Endothelial cell of umbilical vein (primary cell): ENCODE measurements around the gene XPNPEP1. TPM values are rescaled to one million over a fixed set of nuclear protein-coding genes. Genes with fewer than 3 reads are reported as not detected.
A peak's percentile ranks its signal among the peaks of the same experiment; 100 is the strongest.

Experiments
- BruUV-seq: library from RNA; stranded (reverse); fragments of 400-500 nt; replicated peaks from 2 replicates; lab custom pipeline; 2021; lab: Mats Ljungman, UMichigan
- CTCF ChIA-PET: fragments of 300-600, 350-600 bp; sonication (Branson Sonifier 250); formaldehyde crosslinking; loops from one replicate; lab custom pipeline; 2021; ENCODE audit warnings: antibody characterized with exemption, inconsistent platforms; lab: Charles Lee
- POLR2A ChIA-PET: fragments of 300-600, 350-600 bp; sonication (Branson Sonifier 250); formaldehyde crosslinking; loops from one replicate; lab custom pipeline; 2021; ENCODE audit warnings: antibody characterized with exemption, inconsistent platforms; lab: Charles Lee
- DNase-seq: peaks from one replicate; pipeline ENCODE4 v3.0.0-alpha.2; 2011; ENCODE audit warnings: low read depth, low spot score
- FAIRE-seq: peaks from 2 replicates; lab custom pipeline; 2011; peaks lifted over from hg19 to GRCh38; lab: Jason Lieb, UNC
- H2AFZ ChIP-seq: 2 replicates; pipeline ENCODE4 v1.6.0; 2012; ENCODE audit warnings: low read depth, low read length, control low read depth, inconsistent platforms
- H3K27ac ChIP-seq: 2 replicates; pipeline ENCODE4 v1.5.1; 2011; ENCODE audit warnings: low read depth, mild to moderate bottlenecking, control low read depth, low read length, moderate library complexity; ENCODE audit not compliant: insufficient read depth
- H3K27me3 ChIP-seq, 2 experiments: 2 replicates each; pipeline versions ENCODE4 v1.6.0 to v1.6.1; 2011; ENCODE audit warnings: low read length in 2 of 2, mixed read lengths in 1 of 2; ENCODE audit not compliant: control insufficient read depth in 2 of 2, insufficient read depth in 2 of 2
- H3K36me3 ChIP-seq, 2 experiments: 2 replicates in 1 of 2; 3 replicates in 1 of 2; pipeline ENCODE4 v1.5.1; 2011; ENCODE audit warnings: low read length in 2 of 2, mild to moderate bottlenecking in 1 of 2, moderate library complexity in 1 of 2; ENCODE audit not compliant: control insufficient read depth in 2 of 2, insufficient read depth in 2 of 2; ENCODE audit errors: extremely low read depth in 1 of 2
- H3K4me1 ChIP-seq: 3 replicates; pipeline ENCODE4 v1.5.1; 2011; ENCODE audit warnings: mild to moderate bottlenecking, low read length; ENCODE audit not compliant: control insufficient read depth, insufficient read depth; ENCODE audit errors: extremely low read depth
- H3K4me2 ChIP-seq: 2 replicates; pipeline ENCODE4 v1.6.1; 2011; ENCODE audit warnings: low read length, control low read depth, mixed read lengths; ENCODE audit not compliant: insufficient read depth
- H3K4me3 ChIP-seq, 3 experiments: fragments of 200-600 bp in 1 of 3; sonication (generic), shearing (Covaris generic) in 1 of 3; replicated peaks in 1 of 3; 2 replicates each; pipeline ENCODE4 v1.5.1; 2011 to 2016; ENCODE audit warnings: control low read depth in 3 of 3, low read length in 3 of 3, mild to moderate bottlenecking in 2 of 3, inconsistent platforms in 1 of 3, low read depth in 1 of 3, moderate library complexity in 1 of 3; ENCODE audit not compliant: insufficient read depth in 1 of 3
- H3K79me2 ChIP-seq: 2 replicates; pipeline ENCODE4 v1.6.0; 2012; ENCODE audit warnings: low read length, inconsistent platforms; ENCODE audit not compliant: control insufficient read depth, insufficient read depth
- H3K9ac ChIP-seq: replicated peaks from 2 replicates; pipeline ENCODE3; 2011; ENCODE audit warnings: low read length, control low read depth; ENCODE audit not compliant: insufficient read depth; ENCODE audit errors: extremely low read depth
- H3K9me1 ChIP-seq: replicated peaks from 3 replicates; pipeline ENCODE4 v1.6.0; 2011; ENCODE audit warnings: mild to moderate bottlenecking, low read length; ENCODE audit not compliant: control insufficient read depth, insufficient read depth; ENCODE audit errors: extremely low read depth
- H3K9me3 ChIP-seq: replicated peaks from 2 replicates; pipeline ENCODE4 v1.5.1; 2012; ENCODE audit warnings: low read length, inconsistent platforms; ENCODE audit not compliant: control insufficient read depth, insufficient read depth
- H4K20me1 ChIP-seq: replicated peaks from 2 replicates; pipeline ENCODE3; 2011; ENCODE audit warnings: mild to moderate bottlenecking, low read length; ENCODE audit not compliant: control insufficient read depth, insufficient read depth; ENCODE audit errors: extremely low read depth
- FOS ChIP-seq: IDR thresholded peaks from 2 replicates; pipeline ENCODE4 v1.6.1; 2011; ENCODE audit warnings: mild to moderate bottlenecking, low read length, moderate library complexity, borderline replicate concordance; ENCODE audit not compliant: insufficient read depth
- GATA2 ChIP-seq: IDR thresholded peaks from 2 replicates; pipeline ENCODE4 v1.7.0; 2011; ENCODE audit warnings: low read depth, mild to moderate bottlenecking, moderate library complexity, mixed read lengths, low read length; ENCODE audit not compliant: insufficient read length, insufficient read depth
- JUN ChIP-seq: IDR thresholded peaks from 2 replicates; pipeline ENCODE4 v1.6.1; 2011; ENCODE audit warnings: borderline replicate concordance, low read depth; ENCODE audit not compliant: insufficient read length, insufficient read depth
- POLR2AphosphoS5 ChIP-seq: IDR thresholded peaks from 2 replicates; pipeline ENCODE4 v1.6.1; 2012; ENCODE audit warnings: low read depth, mild to moderate bottlenecking, control low read depth, low read length, moderate library complexity; ENCODE audit not compliant: insufficient read depth
- dilution Hi-C: fragments of 300-500 bp; cut with MboI; formaldehyde crosslinking; loops from one replicate; pipeline ENCODE4 v1.15.0; 2019; ENCODE audit warnings: low sequenced_read_pairs; ENCODE audit not compliant: extremely low pct_ligation_motif_present
- intact Hi-C: fragments of 100-400 bp; cut with micrococcal nuclease; formaldehyde crosslinking; loops from one replicate; pipeline ENCODE4 v1.10.0; 2022
- polyA plus RNA-seq, 4 experiments: library from polyadenylated mRNA; depleted of rRNA in 3 of 4; stranded (reverse) in 3 of 4; unstranded in 1 of 4; fragments of >200 nt; gene quantifications; 2 replicates each; pipeline versions ENCODE4 v1.2.1 to v1.2.3, GENCODE V29; 2011 to 2012; ENCODE audit warnings: missing spikeins in 1 of 4
- total RNA-seq: library from RNA; stranded (reverse); gene quantifications from 2 replicates; pipeline ENCODE4 v1.2.3, GENCODE V29; 2021
- TF ChIP-seq, protein P1 (sequence below), 2 donors: IDR thresholded peaks; 1 replicate in 1 of 2; 2 replicates in 1 of 2; pipeline ENCODE4 v1.5.1; 2011; ENCODE audit warnings: low read length in 2 of 2, mild to moderate bottlenecking in 2 of 2, moderate library complexity in 2 of 2, control low read depth in 1 of 2, inconsistent platforms in 1 of 2, low read depth in 1 of 2; ENCODE audit not compliant: insufficient read depth in 1 of 2; ENCODE audit errors: extremely low read depth in 1 of 2

XPNPEP1 gene
- total and polyA plus RNA-seq, 2 donors (not counting 3 experiments of a cell fraction or from before 2014, with no cell fraction given), result 81.1 to 245 TPM

DNA sequence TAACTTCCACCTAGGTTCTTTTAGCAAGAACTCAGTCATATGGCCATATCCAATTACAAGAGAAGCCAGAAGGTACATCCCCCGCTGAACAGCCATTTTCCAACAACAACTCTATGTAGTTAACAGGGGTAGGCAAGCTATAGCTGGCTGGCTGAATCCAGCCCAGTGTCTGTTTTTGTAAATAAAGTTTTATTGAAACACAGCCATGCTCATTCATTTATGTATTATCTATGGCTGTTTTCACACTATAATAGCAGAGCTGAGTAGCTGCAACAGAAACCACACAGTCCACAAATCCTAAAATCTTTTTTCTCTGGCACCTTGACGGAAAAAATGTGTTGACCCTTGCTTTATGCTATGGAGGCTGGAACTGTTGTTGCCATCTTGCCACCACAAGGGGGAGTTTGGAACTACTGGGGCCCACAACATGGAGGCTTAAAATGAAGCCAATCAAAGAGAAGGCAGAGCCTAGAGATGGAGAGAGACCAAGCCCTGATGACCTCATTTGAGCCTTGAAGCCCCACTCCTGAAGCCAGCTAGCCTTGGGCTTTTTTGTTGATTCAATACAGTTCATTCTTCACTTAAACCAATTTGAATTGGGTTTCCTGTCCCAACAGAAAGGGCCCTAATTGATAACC lies 33.3 kb upstream of the XPNPEP1 start:
- dilution Hi-C loops (no loop called here), intact Hi-C loops (loop anchor here (1.0 kb wide), 4 partner anchors 9 to 181 kb away; partner anchors contain the start of gene ADD3)
- H3K79me2 ChIP-seq, result no peaks in the 10 kb centered on the region
- H3K9me3 ChIP-seq, result no peaks in the 10 kb centered on the region
- no peaks in the 10 kb centered on the region for H3K36me3 ChIP-seq
- no peaks in the 10 kb centered on the region for H3K4me1 ChIP-seq
- H3K4me2 ChIP-seq, result no peak overlapping the region
- ChIA-PET POLR2A (no interaction called here), CTCF (interaction anchor here (1.0 to 1.9 kb wide), 5 partner anchors 9 to 159 kb away, joined by 3 to 10 read pairs (median 3); partner anchors contain the start of gene ADD3)
- BruUV-seq, result no TSS peak
- H3K9me1 ChIP-seq, result no peaks in the 10 kb centered on the region
- no peaks in the 10 kb centered on the region for H4K20me1 ChIP-seq
- H3K27me3 ChIP-seq, result peaks cover 0 to 2% of the 10 kb centered on the region in 2 experiments
- peak overlapping the region; percentile 31 for H2AFZ ChIP-seq
- H3K27ac ChIP-seq, result no peak overlapping the region
- DNase-seq (peak; percentile 41), FAIRE-seq (peak; percentile 86)
- H3K9ac ChIP-seq, result no peak overlapping the region
- TF ChIP-seq, protein P1, sequence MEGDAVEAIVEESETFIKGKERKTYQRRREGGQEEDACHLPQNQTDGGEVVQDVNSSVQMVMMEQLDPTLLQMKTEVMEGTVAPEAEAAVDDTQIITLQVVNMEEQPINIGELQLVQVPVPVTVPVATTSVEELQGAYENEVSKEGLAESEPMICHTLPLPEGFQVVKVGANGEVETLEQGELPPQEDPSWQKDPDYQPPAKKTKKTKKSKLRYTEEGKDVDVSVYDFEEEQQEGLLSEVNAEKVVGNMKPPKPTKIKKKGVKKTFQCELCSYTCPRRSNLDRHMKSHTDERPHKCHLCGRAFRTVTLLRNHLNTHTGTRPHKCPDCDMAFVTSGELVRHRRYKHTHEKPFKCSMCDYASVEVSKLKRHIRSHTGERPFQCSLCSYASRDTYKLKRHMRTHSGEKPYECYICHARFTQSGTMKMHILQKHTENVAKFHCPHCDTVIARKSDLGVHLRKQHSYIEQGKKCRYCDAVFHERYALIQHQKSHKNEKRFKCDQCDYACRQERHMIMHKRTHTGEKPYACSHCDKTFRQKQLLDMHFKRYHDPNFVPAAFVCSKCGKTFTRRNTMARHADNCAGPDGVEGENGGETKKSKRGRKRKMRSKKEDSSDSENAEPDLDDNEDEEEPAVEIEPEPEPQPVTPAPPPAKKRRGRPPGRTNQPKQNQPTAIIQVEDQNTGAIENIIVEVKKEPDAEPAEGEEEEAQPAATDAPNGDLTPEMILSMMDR (IDR thresholded peaks at IDR 0.05; ENCODE audit: extremely low read depth in 1 of 2, insufficient read depth in 1 of 2, low read depth in 1 of 2, low read length in 2 of 2), result peak; percentile 55 to 70
- TF ChIP-seq FOS, result no peak
- TF ChIP-seq GATA2, result no peak
- no peak for TF ChIP-seq JUN
- TF ChIP-seq POLR2AphosphoS5, result no peak
- H3K4me3 ChIP-seq, result no peak overlapping the region
